Astrocyte (in vitro differentiated cells and primary cell): Measurements from ENCODE around the gene OBP2B.

Source experiments
- CTCF ChIP-seq: IDR thresholded peaks from 2 replicates; pipeline ENCODE4 v1.5.1; 2011; ENCODE audit warnings: low read depth, mild to moderate bottlenecking, inconsistent platforms, low read length, moderate library complexity; ENCODE audit not compliant: insufficient read depth
- EZH2 ChIP-seq: IDR thresholded peaks from 2 replicates; pipeline ENCODE4 v1.6.1; 2012; ENCODE audit warnings: mild to moderate bottlenecking, low read length, inconsistent platforms; ENCODE audit not compliant: insufficient read depth

GRCh38 chr9:133191989-133192388 is 17.1 kb downstream of the OBP2B start:
- TF ChIP-seq CTCF (no peak), EZH2 (no peak)
